Endothelial cell of umbilical vein (primary cell): ENCODE data around the gene TNPO2. TPM values are rescaled to one million over a fixed set of nuclear protein-coding genes. Genes with fewer than 3 reads are reported as not detected.
A peak's percentile ranks its signal among the peaks of the same experiment; 100 is the strongest.

Source experiments
- BruUV-seq: library from RNA; stranded (reverse); fragments of 400-500 nt; replicated peaks from 2 replicates; lab custom pipeline; 2021; lab: Mats Ljungman, UMichigan
- CTCF ChIA-PET: fragments of 300-600, 350-600 bp; sonication (Branson Sonifier 250); formaldehyde crosslinking; loops from one replicate; lab custom pipeline; 2021; ENCODE audit warnings: antibody characterized with exemption, inconsistent platforms; lab: Charles Lee
- POLR2A ChIA-PET: fragments of 300-600, 350-600 bp; sonication (Branson Sonifier 250); formaldehyde crosslinking; loops from one replicate; lab custom pipeline; 2021; ENCODE audit warnings: antibody characterized with exemption, inconsistent platforms; lab: Charles Lee
- DNase-seq: peaks from one replicate; pipeline ENCODE4 v3.0.0-alpha.2; 2011; ENCODE audit warnings: low read depth, low spot score
- FAIRE-seq: peaks from 2 replicates; lab custom pipeline; 2011; peaks lifted over from hg19 to GRCh38; lab: Jason Lieb, UNC
- H2AFZ ChIP-seq: 2 replicates; pipeline ENCODE4 v1.6.0; 2012; ENCODE audit warnings: low read depth, low read length, control low read depth, inconsistent platforms
- H3K27ac ChIP-seq: 2 replicates; pipeline ENCODE4 v1.5.1; 2011; ENCODE audit warnings: low read depth, mild to moderate bottlenecking, control low read depth, low read length, moderate library complexity; ENCODE audit not compliant: insufficient read depth
- H3K27me3 ChIP-seq, 2 experiments: 2 replicates each; pipeline versions ENCODE4 v1.6.0 to v1.6.1; 2011; ENCODE audit warnings: low read length in 2 of 2, mixed read lengths in 1 of 2; ENCODE audit not compliant: control insufficient read depth in 2 of 2, insufficient read depth in 2 of 2
- H3K36me3 ChIP-seq, 2 experiments: 2 replicates in 1 of 2; 3 replicates in 1 of 2; pipeline ENCODE4 v1.5.1; 2011; ENCODE audit warnings: low read length in 2 of 2, mild to moderate bottlenecking in 1 of 2, moderate library complexity in 1 of 2; ENCODE audit not compliant: control insufficient read depth in 2 of 2, insufficient read depth in 2 of 2; ENCODE audit errors: extremely low read depth in 1 of 2
- H3K4me1 ChIP-seq: 3 replicates; pipeline ENCODE4 v1.5.1; 2011; ENCODE audit warnings: mild to moderate bottlenecking, low read length; ENCODE audit not compliant: control insufficient read depth, insufficient read depth; ENCODE audit errors: extremely low read depth
- H3K4me2 ChIP-seq: 2 replicates; pipeline ENCODE4 v1.6.1; 2011; ENCODE audit warnings: low read length, control low read depth, mixed read lengths; ENCODE audit not compliant: insufficient read depth
- H3K4me3 ChIP-seq, 3 experiments: fragments of 200-600 bp in 1 of 3; sonication (generic), shearing (Covaris generic) in 1 of 3; replicated peaks in 1 of 3; 2 replicates each; pipeline ENCODE4 v1.5.1; 2011 to 2016; ENCODE audit warnings: control low read depth in 3 of 3, low read length in 3 of 3, mild to moderate bottlenecking in 2 of 3, inconsistent platforms in 1 of 3, low read depth in 1 of 3, moderate library complexity in 1 of 3; ENCODE audit not compliant: insufficient read depth in 1 of 3
- H3K79me2 ChIP-seq: 2 replicates; pipeline ENCODE4 v1.6.0; 2012; ENCODE audit warnings: low read length, inconsistent platforms; ENCODE audit not compliant: control insufficient read depth, insufficient read depth
- H3K9ac ChIP-seq: replicated peaks from 2 replicates; pipeline ENCODE3; 2011; ENCODE audit warnings: low read length, control low read depth; ENCODE audit not compliant: insufficient read depth; ENCODE audit errors: extremely low read depth
- H3K9me1 ChIP-seq: replicated peaks from 3 replicates; pipeline ENCODE4 v1.6.0; 2011; ENCODE audit warnings: mild to moderate bottlenecking, low read length; ENCODE audit not compliant: control insufficient read depth, insufficient read depth; ENCODE audit errors: extremely low read depth
- H3K9me3 ChIP-seq: replicated peaks from 2 replicates; pipeline ENCODE4 v1.5.1; 2012; ENCODE audit warnings: low read length, inconsistent platforms; ENCODE audit not compliant: control insufficient read depth, insufficient read depth
- H4K20me1 ChIP-seq: replicated peaks from 2 replicates; pipeline ENCODE3; 2011; ENCODE audit warnings: mild to moderate bottlenecking, low read length; ENCODE audit not compliant: control insufficient read depth, insufficient read depth; ENCODE audit errors: extremely low read depth
- EZH2 ChIP-seq: IDR thresholded peaks from 2 replicates; pipeline ENCODE4 v1.6.1; 2012; ENCODE audit warnings: borderline replicate concordance, low read depth, mild to moderate bottlenecking, moderate library complexity, low read length, inconsistent platforms; ENCODE audit not compliant: severe bottlenecking
- FOS ChIP-seq: IDR thresholded peaks from 2 replicates; pipeline ENCODE4 v1.6.1; 2011; ENCODE audit warnings: mild to moderate bottlenecking, low read length, moderate library complexity, borderline replicate concordance; ENCODE audit not compliant: insufficient read depth
- GATA2 ChIP-seq: IDR thresholded peaks from 2 replicates; pipeline ENCODE4 v1.7.0; 2011; ENCODE audit warnings: low read depth, mild to moderate bottlenecking, moderate library complexity, mixed read lengths, low read length; ENCODE audit not compliant: insufficient read length, insufficient read depth
- JUN ChIP-seq: IDR thresholded peaks from 2 replicates; pipeline ENCODE4 v1.6.1; 2011; ENCODE audit warnings: borderline replicate concordance, low read depth; ENCODE audit not compliant: insufficient read length, insufficient read depth
- MYC ChIP-seq: IDR thresholded peaks from one replicate; pipeline ENCODE4 v1.6.1; 2011; ENCODE audit warnings: mild to moderate bottlenecking, low read depth, low read length
- POLR2A ChIP-seq: IDR thresholded peaks from 2 replicates; pipeline ENCODE4 v1.6.1; 2012; ENCODE audit warnings: low read depth, mild to moderate bottlenecking, control low read depth, low read length
- POLR2AphosphoS5 ChIP-seq: IDR thresholded peaks from 2 replicates; pipeline ENCODE4 v1.6.1; 2012; ENCODE audit warnings: low read depth, mild to moderate bottlenecking, control low read depth, low read length, moderate library complexity; ENCODE audit not compliant: insufficient read depth
- dilution Hi-C: fragments of 300-500 bp; cut with MboI; formaldehyde crosslinking; loops from one replicate; pipeline ENCODE4 v1.15.0; 2019; ENCODE audit warnings: low sequenced_read_pairs; ENCODE audit not compliant: extremely low pct_ligation_motif_present
- intact Hi-C: fragments of 100-400 bp; cut with micrococcal nuclease; formaldehyde crosslinking; loops from one replicate; pipeline ENCODE4 v1.10.0; 2022
- polyA plus RNA-seq, 4 experiments: library from polyadenylated mRNA; depleted of rRNA in 3 of 4; stranded (reverse) in 3 of 4; unstranded in 1 of 4; fragments of >200 nt; gene quantifications; 2 replicates each; pipeline versions ENCODE4 v1.2.1 to v1.2.3, GENCODE V29; 2011 to 2012; ENCODE audit warnings: missing spikeins in 1 of 4
- total RNA-seq: library from RNA; stranded (reverse); gene quantifications from 2 replicates; pipeline ENCODE4 v1.2.3, GENCODE V29; 2021
- TF ChIP-seq, protein P1 (sequence below), 2 donors: IDR thresholded peaks; 1 replicate in 1 of 2; 2 replicates in 1 of 2; pipeline ENCODE4 v1.5.1; 2011; ENCODE audit warnings: low read length in 2 of 2, mild to moderate bottlenecking in 2 of 2, moderate library complexity in 2 of 2, control low read depth in 1 of 2, inconsistent platforms in 1 of 2, low read depth in 1 of 2; ENCODE audit not compliant: insufficient read depth in 1 of 2; ENCODE audit errors: extremely low read depth in 1 of 2
- TF ChIP-seq, protein P2 (sequence below): IDR thresholded peaks from 2 replicates; pipeline ENCODE4 v1.6.1; 2011; ENCODE audit not compliant: insufficient read depth, insufficient read length

TNPO2 gene
- total and polyA plus RNA-seq, 2 donors (not counting 3 experiments of a cell fraction or from before 2014, with no cell fraction given) = 94.5 to 98.8 TPM

DNA sequence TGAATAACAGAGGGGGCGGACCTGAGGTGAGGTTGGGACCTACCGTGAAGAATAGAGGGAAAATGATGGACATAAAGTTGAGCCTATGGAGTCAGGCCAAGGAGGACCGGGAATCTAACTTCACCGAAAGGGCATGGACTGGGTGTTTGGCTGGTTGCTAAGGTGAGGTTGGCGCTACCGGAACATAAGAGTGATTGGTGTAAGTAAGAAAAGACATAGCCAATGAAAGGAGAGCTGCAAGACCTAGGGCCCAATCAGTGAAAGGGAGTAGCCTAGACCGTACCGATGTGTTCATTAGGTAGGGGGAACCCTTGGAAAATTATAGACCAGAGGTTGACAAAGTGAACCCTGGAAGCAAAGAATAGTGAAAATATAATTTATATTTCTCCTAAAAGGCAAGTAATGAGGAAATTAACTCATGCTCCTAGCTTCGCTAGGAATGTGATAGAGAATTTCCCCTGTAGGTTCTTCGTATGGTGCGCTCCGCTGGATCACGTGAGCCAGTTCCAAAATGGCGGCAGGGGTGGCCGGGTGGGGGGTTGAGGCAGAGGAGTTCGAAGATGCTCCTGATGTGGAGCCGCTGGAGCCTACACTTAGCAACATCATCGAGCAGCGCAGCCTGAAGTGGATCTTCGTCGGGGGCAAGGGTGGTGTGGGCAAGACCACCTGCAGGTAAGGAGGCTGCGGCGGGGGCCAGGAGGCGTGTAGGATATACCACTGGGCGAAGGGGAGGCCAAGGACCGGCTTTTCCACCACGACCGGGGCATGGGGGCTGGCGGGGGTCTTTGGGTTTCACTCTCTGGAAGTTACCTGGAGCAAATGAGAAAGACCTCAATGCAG is 13.5 kb upstream of the TNPO2 start, which contains the start of gene GET3:
TSS of gene GET3 (plus strand) at position 503 of the 840 bp plus-strand sequence. CDS start at position 512, 9 bp downstream.
- TF ChIP-seq GATA2 (no peak), FOS (no peak), POLR2AphosphoS5 (peak; percentile 77), POLR2A (peak; percentile 89), EZH2 (no peak), JUN (no peak), MYC (no peak)
- TF ChIP-seq, protein P1, sequence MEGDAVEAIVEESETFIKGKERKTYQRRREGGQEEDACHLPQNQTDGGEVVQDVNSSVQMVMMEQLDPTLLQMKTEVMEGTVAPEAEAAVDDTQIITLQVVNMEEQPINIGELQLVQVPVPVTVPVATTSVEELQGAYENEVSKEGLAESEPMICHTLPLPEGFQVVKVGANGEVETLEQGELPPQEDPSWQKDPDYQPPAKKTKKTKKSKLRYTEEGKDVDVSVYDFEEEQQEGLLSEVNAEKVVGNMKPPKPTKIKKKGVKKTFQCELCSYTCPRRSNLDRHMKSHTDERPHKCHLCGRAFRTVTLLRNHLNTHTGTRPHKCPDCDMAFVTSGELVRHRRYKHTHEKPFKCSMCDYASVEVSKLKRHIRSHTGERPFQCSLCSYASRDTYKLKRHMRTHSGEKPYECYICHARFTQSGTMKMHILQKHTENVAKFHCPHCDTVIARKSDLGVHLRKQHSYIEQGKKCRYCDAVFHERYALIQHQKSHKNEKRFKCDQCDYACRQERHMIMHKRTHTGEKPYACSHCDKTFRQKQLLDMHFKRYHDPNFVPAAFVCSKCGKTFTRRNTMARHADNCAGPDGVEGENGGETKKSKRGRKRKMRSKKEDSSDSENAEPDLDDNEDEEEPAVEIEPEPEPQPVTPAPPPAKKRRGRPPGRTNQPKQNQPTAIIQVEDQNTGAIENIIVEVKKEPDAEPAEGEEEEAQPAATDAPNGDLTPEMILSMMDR (IDR thresholded peaks at IDR 0.05; ENCODE audit: extremely low read depth in 1 of 2, insufficient read depth in 1 of 2, low read depth in 1 of 2, low read length in 2 of 2) = no peak
- TF ChIP-seq, protein P2, sequence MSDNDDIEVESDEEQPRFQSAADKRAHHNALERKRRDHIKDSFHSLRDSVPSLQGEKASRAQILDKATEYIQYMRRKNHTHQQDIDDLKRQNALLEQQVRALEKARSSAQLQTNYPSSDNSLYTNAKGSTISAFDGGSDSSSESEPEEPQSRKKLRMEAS = peak; percentile 90
- ChIA-PET CTCF (interaction anchor here (0.8 to 2.4 kb wide), 8 partner anchors 20 to 111 kb away, joined by 3 to 11 read pairs (median 4); no protein-coding TSS in a partner anchor), POLR2A (interaction anchor here (0.6 to 0.7 kb wide), 2 partner anchors 10 to 14 kb away, joined by 3 to 4 read pairs; no protein-coding TSS in a partner anchor)
- Histone ChIP-seq H3K27ac (peak within 1 kb of the TSS; percentile 87), H3K27me3 (no peaks in the 10 kb centered on the region), H3K79me2 (peaks cover 38% of the 10 kb centered on the region), H3K4me2 (peak within 1 kb of the TSS; percentile 79), H3K9ac (peak within 1 kb of the TSS; percentile 83), H3K36me3 (peaks cover 0 to 9% of the 10 kb centered on the region in 2 experiments), H3K4me1 (peaks cover 22% of the 10 kb centered on the region), H4K20me1 (no peaks in the 10 kb centered on the region), H3K9me1 (no peaks in the 10 kb centered on the region), H3K9me3 (no peaks in the 10 kb centered on the region), H2AFZ (peak within 1 kb of the TSS; percentile 74), H3K4me3 (peak within 1 kb of the TSS; percentile 64 to 99 (median 69))
- no TSS peak for BruUV-seq
- dilution Hi-C loops (no loop called here), intact Hi-C loops (loop anchor here (1.0 to 10.0 kb wide), 4 partner anchors 41 to 122 kb away; partner anchors contain the start of genes DHPS, FBXW9, RNASEH2A and ZNF490)
- peak; percentile 100 for FAIRE-seq
- peak; percentile 100 for DNase-seq
